Gastroesophageal sphincter (tissue), 3 donors: ENCODE results near the gene GIGYF1.

Experiments
- EP300 ChIP-seq: sonication (generic); formaldehyde crosslinking; IDR thresholded peaks from one replicate; pipeline ENCODE4 v1.6.1; 2017; ENCODE audit warnings: antibody characterized with exemption, mild to moderate bottlenecking
- POLR2AphosphoS5 ChIP-seq: sonication (generic); formaldehyde crosslinking; IDR thresholded peaks from one replicate; pipeline ENCODE4 v1.6.1; 2017; ENCODE audit warnings: antibody characterized with exemption
- TF ChIP-seq, protein P1 (sequence below), 4 experiments: fragments of 200-600 bp in 2 of 4; fragments of 450-650 bp in 2 of 4; sonication (generic) in 1 of 4; IDR thresholded peaks; one replicate each; pipeline ENCODE4 v1.5.1; 2017 to 2019; ENCODE audit warnings: antibody characterized with exemption in 4 of 4, mild to moderate bottlenecking in 2 of 4, moderate library complexity in 2 of 4

DNA sequence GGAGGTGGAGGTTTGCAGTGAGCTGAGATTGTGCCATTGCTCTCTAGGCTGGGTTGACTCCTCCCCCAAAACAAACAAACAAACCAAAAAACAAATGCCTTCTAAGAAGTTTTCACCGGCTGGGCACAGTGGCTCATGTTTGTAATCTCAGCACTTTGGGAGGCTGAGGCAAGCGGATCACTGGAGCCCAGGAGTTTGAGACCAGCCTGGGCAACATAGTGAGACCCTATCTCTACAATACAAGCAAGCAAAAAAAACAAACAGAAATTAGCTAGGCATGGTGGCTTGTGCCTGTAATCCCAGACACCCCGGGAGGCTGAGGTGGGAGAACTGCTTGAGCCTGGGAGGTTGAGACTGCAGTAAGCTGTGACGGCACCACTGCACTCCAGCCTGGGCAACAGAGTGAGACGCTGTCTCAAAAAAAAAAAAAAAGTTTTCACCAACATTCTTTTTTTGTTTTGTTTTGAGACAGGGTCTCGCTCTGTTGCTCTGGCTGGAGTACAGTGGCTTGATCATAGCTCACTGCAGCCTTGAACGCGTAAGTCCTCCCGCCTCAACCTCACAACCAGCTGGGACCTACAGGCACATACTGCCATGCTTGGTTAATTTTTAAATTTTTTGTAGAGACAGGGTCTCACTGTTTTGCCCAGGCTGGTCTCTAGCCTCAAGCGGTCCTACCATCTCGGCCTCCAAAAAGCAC is 38.0 kb upstream of the GIGYF1 start:
- TF ChIP-seq, protein P1, sequence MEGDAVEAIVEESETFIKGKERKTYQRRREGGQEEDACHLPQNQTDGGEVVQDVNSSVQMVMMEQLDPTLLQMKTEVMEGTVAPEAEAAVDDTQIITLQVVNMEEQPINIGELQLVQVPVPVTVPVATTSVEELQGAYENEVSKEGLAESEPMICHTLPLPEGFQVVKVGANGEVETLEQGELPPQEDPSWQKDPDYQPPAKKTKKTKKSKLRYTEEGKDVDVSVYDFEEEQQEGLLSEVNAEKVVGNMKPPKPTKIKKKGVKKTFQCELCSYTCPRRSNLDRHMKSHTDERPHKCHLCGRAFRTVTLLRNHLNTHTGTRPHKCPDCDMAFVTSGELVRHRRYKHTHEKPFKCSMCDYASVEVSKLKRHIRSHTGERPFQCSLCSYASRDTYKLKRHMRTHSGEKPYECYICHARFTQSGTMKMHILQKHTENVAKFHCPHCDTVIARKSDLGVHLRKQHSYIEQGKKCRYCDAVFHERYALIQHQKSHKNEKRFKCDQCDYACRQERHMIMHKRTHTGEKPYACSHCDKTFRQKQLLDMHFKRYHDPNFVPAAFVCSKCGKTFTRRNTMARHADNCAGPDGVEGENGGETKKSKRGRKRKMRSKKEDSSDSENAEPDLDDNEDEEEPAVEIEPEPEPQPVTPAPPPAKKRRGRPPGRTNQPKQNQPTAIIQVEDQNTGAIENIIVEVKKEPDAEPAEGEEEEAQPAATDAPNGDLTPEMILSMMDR (IDR thresholded peaks at IDR 0.05), result no peak
- TF ChIP-seq POLR2AphosphoS5, result no peak
- TF ChIP-seq EP300, result no peak
